Esophagus (tissue), 2 donors: ENCODE data around the gene ZNRF1. TPM values are rescaled to one million over a fixed set of nuclear protein-coding genes. Genes with fewer than 3 reads are reported as not detected.

Source experiments
- H3K27ac ChIP-seq, 2 donors: one replicate each; pipeline ENCODE4 v1.5.1; 2013; ENCODE audit warnings: low read depth in 2 of 2, mild to moderate bottlenecking in 2 of 2, inconsistent platforms in 1 of 2, low read length in 1 of 2, moderate library complexity in 1 of 2
- H3K27me3 ChIP-seq, 2 donors: one replicate each; pipeline ENCODE4 v1.6.1; 2013; ENCODE audit warnings: low read length in 2 of 2, control low read depth in 1 of 2, mild to moderate bottlenecking in 1 of 2; ENCODE audit not compliant: insufficient read depth in 2 of 2, control insufficient read depth in 1 of 2
- H3K36me3 ChIP-seq, 2 donors: one replicate each; pipeline ENCODE4 v1.6.1; 2013; ENCODE audit warnings: low read length in 1 of 2; ENCODE audit not compliant: control insufficient read depth in 2 of 2, insufficient read depth in 2 of 2
- H3K4me1 ChIP-seq, 2 donors: one replicate each; pipeline ENCODE4 v1.6.1; 2013; ENCODE audit warnings: low read length in 1 of 2; ENCODE audit not compliant: control insufficient read depth in 2 of 2, insufficient read depth in 2 of 2
- H3K4me3 ChIP-seq, 2 donors: one replicate each; pipeline ENCODE4 v1.5.1; 2013; ENCODE audit warnings: low read length in 2 of 2, mild to moderate bottlenecking in 2 of 2, low read depth in 1 of 2, moderate library complexity in 1 of 2
- H3K9me3 ChIP-seq, 2 donors: one replicate each; pipeline ENCODE4 v1.6.1; 2013; ENCODE audit warnings: mild to moderate bottlenecking in 2 of 2, low read depth in 1 of 2, low read length in 1 of 2, moderate library complexity in 1 of 2; ENCODE audit not compliant: control insufficient read depth in 2 of 2, insufficient read depth in 1 of 2
- WGBS, 2 donors: extraction: QIAGEN DNeasy Blood & Tissue Kit; methylation state at CpG; one replicate each; pipeline ENCODE4 v1.1.7; 2013; 5-methylcytosine and 5-hydroxymethylcytosine counted together
- polyA plus RNA-seq, 2 donors: library from polyadenylated mRNA; stranded (reverse); fragments of 200-250 nt; gene quantifications; one replicate each; pipeline ENCODE4 v1.2.3, GENCODE V29; 2013
- donor health status: healthy with polysubstance abuse.
- donor health status: Bipolar disorder and iron deficiency.

Gene ZNRF1
- polyA plus RNA-seq, 2 donors, result 36.2 to 39.5 TPM

GRCh38 chr16:75105306-75106061 lies 106.7 kb downstream of the ZNRF1 start:
- Histone ChIP-seq H3K36me3 (peaks cover 0 to 6% of the 10 kb centered on the region in 2 donors), H3K4me1 (peaks cover 20 to 37% of the 10 kb centered on the region in 2 donors), H3K4me3 (no peak overlapping the region), H3K27ac (peak overlapping the region; percentile 69 to 87), H3K27me3 (no peaks in the 10 kb centered on the region), H3K9me3 (no peaks in the 10 kb centered on the region)
- 29 to 50% methylated on average over 10 of the region's 10 CpGs for WGBS, 2 donors

GRCh38 chr16:75106351-75107274 lies 107.8 kb downstream of the ZNRF1 start:
- Histone ChIP-seq H3K9me3 (no peaks in the 10 kb centered on the region), H3K4me1 (peaks cover 23 to 45% of the 10 kb centered on the region in 2 donors), H3K27me3 (no peaks in the 10 kb centered on the region), H3K4me3 (no peak overlapping the region), H3K27ac (peak overlapping the region; percentile 69 to 87), H3K36me3 (peaks cover 0 to 6% of the 10 kb centered on the region in 2 donors)
- 88 to 93% methylated on average over 20 of the region's 20 CpGs for WGBS, 2 donors

- peaks cover 23 to 45% of the 10 kb centered on the region in 2 donors for H3K4me1 ChIP-seq
- H3K27ac ChIP-seq, result peak overlapping the region; percentile 14 to 77
- no peak overlapping the region for H3K4me3 ChIP-seq
- no peaks in the 10 kb centered on the region for H3K9me3 ChIP-seq
- no peaks in the 10 kb centered on the region for H3K27me3 ChIP-seq
- WGBS, 2 donors, result 76 to 79% methylated on average over 10 of the region's 10 CpGs
- H3K36me3 ChIP-seq, result peaks cover 0 to 6% of the 10 kb centered on the region in 2 donors
Measured at GRCh38 chr16:75107505-75107904, 108.7 kb downstream of the ZNRF1 start.

GRCh38 chr16:75108792-75109731 lies 110.2 kb downstream of the ZNRF1 start:
- 26 to 33% methylated on average over 27 of the region's 27 CpGs for WGBS, 2 donors
- peak overlapping the region in 1 of 2 donors; percentile 12 for H3K4me3 ChIP-seq
- peaks cover 23 to 45% of the 10 kb centered on the region in 2 donors for H3K4me1 ChIP-seq
- no peaks in the 10 kb centered on the region for H3K9me3 ChIP-seq
- peak overlapping the region; percentile 88 to 93 for H3K27ac ChIP-seq
- H3K36me3 ChIP-seq, result peaks cover 0 to 5% of the 10 kb centered on the region in 2 donors
- H3K27me3 ChIP-seq, result no peaks in the 10 kb centered on the region

GRCh38 chr16:75109732-75110243 lies 111.0 kb downstream of the ZNRF1 start:
- Histone ChIP-seq H3K36me3 (peaks cover 0 to 5% of the 10 kb centered on the region in 2 donors), H3K27ac (peak overlapping the region; percentile 88 to 93), H3K4me3 (no peak overlapping the region), H3K27me3 (no peaks in the 10 kb centered on the region), H3K4me1 (peaks cover 20 to 43% of the 10 kb centered on the region in 2 donors), H3K9me3 (no peaks in the 10 kb centered on the region)
- WGBS, 2 donors, result 34 to 37% methylated on average over 9 to 10 of the region's 10 CpGs

- no peaks in the 10 kb centered on the region for H3K27me3 ChIP-seq
- H3K4me1 ChIP-seq, result peaks cover 17 to 36% of the 10 kb centered on the region in 2 donors
- H3K27ac ChIP-seq, result peak overlapping the region; percentile 88 to 90
- no peaks in the 10 kb centered on the region for H3K9me3 ChIP-seq
- peaks cover 0 to 5% of the 10 kb centered on the region in 2 donors for H3K36me3 ChIP-seq
- WGBS, 2 donors, result 9 to 12% methylated on average over 28 of the region's 28 CpGs
- H3K4me3 ChIP-seq, result peak overlapping the region; percentile 7 to 8
Measured at GRCh38 chr16:75110637-75111513, 112.1 kb downstream of the ZNRF1 start.

GRCh38 chr16:75111514-75111940 lies 112.7 kb downstream of the ZNRF1 start:
- Histone ChIP-seq H3K9me3 (no peaks in the 10 kb centered on the region), H3K4me3 (no peak overlapping the region), H3K36me3 (peaks cover 0 to 3% of the 10 kb centered on the region in 2 donors), H3K27me3 (no peaks in the 10 kb centered on the region), H3K27ac (peak overlapping the region; percentile 88 to 90), H3K4me1 (peaks cover 17 to 32% of the 10 kb centered on the region in 2 donors)
- 31 to 32% methylated on average over 7 of the region's 7 CpGs for WGBS, 2 donors

- WGBS, 2 donors, result 55 to 62% methylated on average over 26 of the region's 26 CpGs
- Histone ChIP-seq H3K4me1 (peaks cover 17 to 30% of the 10 kb centered on the region in 2 donors), H3K27me3 (no peaks in the 10 kb centered on the region), H3K27ac (no peak overlapping the region), H3K36me3 (peaks cover 0 to 3% of the 10 kb centered on the region in 2 donors), H3K9me3 (no peaks in the 10 kb centered on the region), H3K4me3 (no peak overlapping the region)
Measured at GRCh38 chr16:75111961-75112733, 113.3 kb downstream of the ZNRF1 start.
